K562 (cell line): ENCODE data around the gene EAF1. TPM values are rescaled to one million over a fixed set of nuclear protein-coding genes. Genes with fewer than 3 reads are reported as not detected.

ENCODE experiments used
- MEF2D ChIP-seq: conservative IDR thresholded peaks from 2 replicates; pipeline ENCODE4 v1.6.1; 2016; ENCODE audit warnings: low read depth, missing genetic modification characterization, missing compliant biosample characterization
- NR2C1 ChIP-seq, 2 experiments: fragments of 450-650 bp; IDR thresholded peaks; 2 replicates each; pipeline ENCODE4 v1.6.1; 2017; ENCODE audit warnings: mild to moderate bottlenecking in 2 of 2, antibody characterized with exemption in 1 of 2, inconsistent platforms in 1 of 2, missing compliant biosample characterization in 1 of 2, missing genetic modification characterization in 1 of 2
- RBM25 ChIP-seq: fragments of 200-400 bp; formaldehyde crosslinking; IDR thresholded peaks from 2 replicates; pipeline ENCODE4 v1.6.1; 2018; ENCODE audit warnings: low read length, low read depth, moderate library complexity; ENCODE audit not compliant: severe bottlenecking
- WHSC1 ChIP-seq: IDR thresholded peaks from one replicate; pipeline ENCODE4 v1.6.1; 2012; ENCODE audit warnings: low read length, control low read depth, inconsistent platforms
- polyA plus RNA-seq, 8 experiments: library from polyadenylated mRNA; depleted of rRNA in 4 of 8; stranded (reverse) in 5 of 8; unstranded in 3 of 8; fragments of >200 nt; fragmentation: Nextera tagmentation in 2 of 8; fragmentation: Illumina TruSeq in 1 of 8; extraction: Ambion mirVana in 2 of 8; extraction: Trizol in 1 of 8; gene quantifications; 2 replicates each; pipeline versions ENCODE4 v1.2.1 to v1.2.3, GENCODE V29; 2011 to 2014; ENCODE audit warnings: inconsistent platforms in 1 of 8, missing spikeins in 1 of 8
- total RNA-seq, 7 experiments: library from RNA; depleted of rRNA in 6 of 7; stranded (reverse); fragments of >200 nt in 6 of 7; fragmentation: Illumina TruSeq in 2 of 7; extraction: Trizol in 2 of 7; gene quantifications; 2 replicates each; pipeline versions ENCODE4 v1.2.1 to v1.2.3, GENCODE V29; 2011 to 2021; ENCODE audit warnings: low replicate concordance in 1 of 7
- TF ChIP-seq, protein P1 (sequence below): fragments of 450-650 bp; IDR thresholded peaks from 2 replicates; pipeline ENCODE4 v1.6.1; 2017; ENCODE audit warnings: antibody characterized with exemption, mild to moderate bottlenecking
- TF ChIP-seq, protein P2 (sequence below), 2 experiments: fragments of 450-650 bp; conservative IDR thresholded peaks; 2 replicates each; pipeline ENCODE4 v1.6.1; 2017; ENCODE audit warnings: mild to moderate bottlenecking in 2 of 2, moderate library complexity in 2 of 2
- TF ChIP-seq, protein P3 (sequence below): fragments of 250-450 bp; sonication (Bioruptor Pico); IDR thresholded peaks from 2 replicates; pipeline ENCODE4 v1.5.0; 2021
- TF ChIP-seq, protein P4 (sequence below), 3 experiments: fragments of 200-800 bp in 1 of 3; fragments of 250-450 bp in 1 of 3; fragments of 450-650 bp in 1 of 3; sonication (Bioruptor Pico) in 1 of 3; sonication (Bioruptor generic) in 1 of 3; formaldehyde crosslinking in 1 of 3; IDR thresholded peaks; 2 replicates each; pipeline versions ENCODE4 v1.6.1 to v1.8.0; 2016 to 2022; ENCODE audit warnings: mild to moderate bottlenecking in 2 of 3, missing genetic modification characterization in 2 of 3, missing compliant biosample characterization in 1 of 3, moderate library complexity in 1 of 3
- TF ChIP-seq, protein P5 (sequence below): fragments of 250-450 bp; sonication (Bioruptor Pico); IDR thresholded peaks from 2 replicates; pipeline ENCODE4 v1.8.0; 2021; ENCODE audit warnings: moderate library complexity, mild to moderate bottlenecking, inconsistent platforms
- TF ChIP-seq, protein P6 (sequence below): fragments of 250-450 bp; sonication (Bioruptor Pico); IDR thresholded peaks from 2 replicates; pipeline ENCODE4 v1.5.1; 2021; ENCODE audit warnings: mild to moderate bottlenecking

The EAF1 gene
- total and polyA plus RNA-seq, 9 of the 15 experiments (the other 6 are each of a cell fraction or from before 2014, with no cell fraction given) = 7.0 to 26.8 (median 20.4) TPM

GRCh38 chr3:15380980-15381890 is 46.2 kb upstream of the EAF1 start (continued):
- TF ChIP-seq, protein P1, sequence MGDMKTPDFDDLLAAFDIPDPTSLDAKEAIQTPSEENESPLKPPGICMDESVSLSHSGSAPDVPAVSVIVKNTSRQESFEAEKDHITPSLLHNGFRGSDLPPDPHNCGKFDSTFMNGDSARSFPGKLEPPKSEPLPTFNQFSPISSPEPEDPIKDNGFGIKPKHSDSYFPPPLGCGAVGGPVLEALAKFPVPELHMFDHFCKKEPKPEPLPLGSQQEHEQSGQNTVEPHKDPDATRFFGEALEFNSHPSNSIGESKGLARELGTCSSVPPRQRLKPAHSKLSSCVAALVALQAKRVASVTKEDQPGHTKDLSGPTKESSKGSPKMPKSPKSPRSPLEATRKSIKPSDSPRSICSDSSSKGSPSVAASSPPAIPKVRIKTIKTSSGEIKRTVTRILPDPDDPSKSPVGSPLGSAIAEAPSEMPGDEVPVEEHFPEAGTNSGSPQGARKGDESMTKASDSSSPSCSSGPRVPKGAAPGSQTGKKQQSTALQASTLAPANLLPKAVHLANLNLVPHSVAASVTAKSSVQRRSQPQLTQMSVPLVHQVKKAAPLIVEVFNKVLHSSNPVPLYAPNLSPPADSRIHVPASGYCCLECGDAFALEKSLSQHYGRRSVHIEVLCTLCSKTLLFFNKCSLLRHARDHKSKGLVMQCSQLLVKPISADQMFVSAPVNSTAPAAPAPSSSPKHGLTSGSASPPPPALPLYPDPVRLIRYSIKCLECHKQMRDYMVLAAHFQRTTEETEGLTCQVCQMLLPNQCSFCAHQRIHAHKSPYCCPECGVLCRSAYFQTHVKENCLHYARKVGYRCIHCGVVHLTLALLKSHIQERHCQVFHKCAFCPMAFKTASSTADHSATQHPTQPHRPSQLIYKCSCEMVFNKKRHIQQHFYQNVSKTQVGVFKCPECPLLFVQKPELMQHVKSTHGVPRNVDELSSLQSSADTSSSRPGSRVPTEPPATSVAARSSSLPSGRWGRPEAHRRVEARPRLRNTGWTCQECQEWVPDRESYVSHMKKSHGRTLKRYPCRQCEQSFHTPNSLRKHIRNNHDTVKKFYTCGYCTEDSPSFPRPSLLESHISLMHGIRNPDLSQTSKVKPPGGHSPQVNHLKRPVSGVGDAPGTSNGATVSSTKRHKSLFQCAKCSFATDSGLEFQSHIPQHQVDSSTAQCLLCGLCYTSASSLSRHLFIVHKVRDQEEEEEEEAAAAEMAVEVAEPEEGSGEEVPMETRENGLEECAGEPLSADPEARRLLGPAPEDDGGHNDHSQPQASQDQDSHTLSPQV = peak; percentile 97
- TF ChIP-seq, protein P2, sequence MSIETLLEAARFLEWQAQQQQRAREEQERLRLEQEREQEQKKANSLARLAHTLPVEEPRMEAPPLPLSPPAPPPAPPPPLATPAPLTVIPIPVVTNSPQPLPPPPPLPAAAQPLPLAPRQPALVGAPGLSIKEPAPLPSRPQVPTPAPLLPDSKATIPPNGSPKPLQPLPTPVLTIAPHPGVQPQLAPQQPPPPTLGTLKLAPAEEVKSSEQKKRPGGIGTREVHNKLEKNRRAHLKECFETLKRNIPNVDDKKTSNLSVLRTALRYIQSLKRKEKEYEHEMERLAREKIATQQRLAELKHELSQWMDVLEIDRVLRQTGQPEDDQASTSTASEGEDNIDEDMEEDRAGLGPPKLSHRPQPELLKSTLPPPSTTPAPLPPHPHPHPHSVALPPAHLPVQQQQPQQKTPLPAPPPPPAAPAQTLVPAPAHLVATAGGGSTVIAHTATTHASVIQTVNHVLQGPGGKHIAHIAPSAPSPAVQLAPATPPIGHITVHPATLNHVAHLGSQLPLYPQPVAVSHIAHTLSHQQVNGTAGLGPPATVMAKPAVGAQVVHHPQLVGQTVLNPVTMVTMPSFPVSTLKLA (conservative IDR thresholded peaks at IDR 0.05) = no peak
- TF ChIP-seq, protein P3, sequence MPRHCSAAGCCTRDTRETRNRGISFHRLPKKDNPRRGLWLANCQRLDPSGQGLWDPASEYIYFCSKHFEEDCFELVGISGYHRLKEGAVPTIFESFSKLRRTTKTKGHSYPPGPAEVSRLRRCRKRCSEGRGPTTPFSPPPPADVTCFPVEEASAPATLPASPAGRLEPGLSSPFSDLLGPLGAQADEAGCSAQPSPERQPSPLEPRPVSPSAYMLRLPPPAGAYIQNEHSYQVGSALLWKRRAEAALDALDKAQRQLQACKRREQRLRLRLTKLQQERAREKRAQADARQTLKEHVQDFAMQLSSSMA (CRISPR knock-in tag) = no peak
- TF ChIP-seq MEF2D (tag) = peak; percentile 88
- TF ChIP-seq, protein P4, sequence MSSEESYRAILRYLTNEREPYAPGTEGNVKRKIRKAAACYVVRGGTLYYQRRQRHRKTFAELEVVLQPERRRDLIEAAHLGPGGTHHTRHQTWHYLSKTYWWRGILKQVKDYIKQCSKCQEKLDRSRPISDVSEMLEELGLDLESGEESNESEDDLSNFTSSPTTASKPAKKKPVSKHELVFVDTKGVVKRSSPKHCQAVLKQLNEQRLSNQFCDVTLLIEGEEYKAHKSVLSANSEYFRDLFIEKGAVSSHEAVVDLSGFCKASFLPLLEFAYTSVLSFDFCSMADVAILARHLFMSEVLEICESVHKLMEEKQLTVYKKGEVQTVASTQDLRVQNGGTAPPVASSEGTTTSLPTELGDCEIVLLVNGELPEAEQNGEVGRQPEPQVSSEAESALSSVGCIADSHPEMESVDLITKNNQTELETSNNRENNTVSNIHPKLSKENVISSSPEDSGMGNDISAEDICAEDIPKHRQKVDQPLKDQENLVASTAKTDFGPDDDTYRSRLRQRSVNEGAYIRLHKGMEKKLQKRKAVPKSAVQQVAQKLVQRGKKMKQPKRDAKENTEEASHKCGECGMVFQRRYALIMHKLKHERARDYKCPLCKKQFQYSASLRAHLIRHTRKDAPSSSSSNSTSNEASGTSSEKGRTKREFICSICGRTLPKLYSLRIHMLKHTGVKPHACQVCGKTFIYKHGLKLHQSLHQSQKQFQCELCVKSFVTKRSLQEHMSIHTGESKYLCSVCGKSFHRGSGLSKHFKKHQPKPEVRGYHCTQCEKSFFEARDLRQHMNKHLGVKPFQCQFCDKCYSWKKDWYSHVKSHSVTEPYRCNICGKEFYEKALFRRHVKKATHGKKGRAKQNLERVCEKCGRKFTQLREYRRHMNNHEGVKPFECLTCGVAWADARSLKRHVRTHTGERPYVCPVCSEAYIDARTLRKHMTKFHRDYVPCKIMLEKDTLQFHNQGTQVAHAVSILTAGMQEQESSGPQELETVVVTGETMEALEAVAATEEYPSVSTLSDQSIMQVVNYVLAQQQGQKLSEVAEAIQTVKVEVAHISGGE (CRISPR knock-in tag; IDR thresholded peaks at IDR 0.05) = peak in 1 of 3 experiments; percentile 65; a peak in 2 of 6 replicates
- no peak for TF ChIP-seq RBM25
- TF ChIP-seq, protein P5, sequence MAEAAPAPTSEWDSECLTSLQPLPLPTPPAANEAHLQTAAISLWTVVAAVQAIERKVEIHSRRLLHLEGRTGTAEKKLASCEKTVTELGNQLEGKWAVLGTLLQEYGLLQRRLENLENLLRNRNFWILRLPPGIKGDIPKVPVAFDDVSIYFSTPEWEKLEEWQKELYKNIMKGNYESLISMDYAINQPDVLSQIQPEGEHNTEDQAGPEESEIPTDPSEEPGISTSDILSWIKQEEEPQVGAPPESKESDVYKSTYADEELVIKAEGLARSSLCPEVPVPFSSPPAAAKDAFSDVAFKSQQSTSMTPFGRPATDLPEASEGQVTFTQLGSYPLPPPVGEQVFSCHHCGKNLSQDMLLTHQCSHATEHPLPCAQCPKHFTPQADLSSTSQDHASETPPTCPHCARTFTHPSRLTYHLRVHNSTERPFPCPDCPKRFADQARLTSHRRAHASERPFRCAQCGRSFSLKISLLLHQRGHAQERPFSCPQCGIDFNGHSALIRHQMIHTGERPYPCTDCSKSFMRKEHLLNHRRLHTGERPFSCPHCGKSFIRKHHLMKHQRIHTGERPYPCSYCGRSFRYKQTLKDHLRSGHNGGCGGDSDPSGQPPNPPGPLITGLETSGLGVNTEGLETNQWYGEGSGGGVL (CRISPR knock-in tag) = 0 out of 2 replicates have a peak, but pooled peaks have one; percentile 15
- TF ChIP-seq NR2C1 (IDR thresholded peaks at IDR 0.05) = no peak
- peak; percentile 86 for TF ChIP-seq NR2C1 (tag; IDR thresholded peaks at IDR 0.05)
- TF ChIP-seq, protein P6, sequence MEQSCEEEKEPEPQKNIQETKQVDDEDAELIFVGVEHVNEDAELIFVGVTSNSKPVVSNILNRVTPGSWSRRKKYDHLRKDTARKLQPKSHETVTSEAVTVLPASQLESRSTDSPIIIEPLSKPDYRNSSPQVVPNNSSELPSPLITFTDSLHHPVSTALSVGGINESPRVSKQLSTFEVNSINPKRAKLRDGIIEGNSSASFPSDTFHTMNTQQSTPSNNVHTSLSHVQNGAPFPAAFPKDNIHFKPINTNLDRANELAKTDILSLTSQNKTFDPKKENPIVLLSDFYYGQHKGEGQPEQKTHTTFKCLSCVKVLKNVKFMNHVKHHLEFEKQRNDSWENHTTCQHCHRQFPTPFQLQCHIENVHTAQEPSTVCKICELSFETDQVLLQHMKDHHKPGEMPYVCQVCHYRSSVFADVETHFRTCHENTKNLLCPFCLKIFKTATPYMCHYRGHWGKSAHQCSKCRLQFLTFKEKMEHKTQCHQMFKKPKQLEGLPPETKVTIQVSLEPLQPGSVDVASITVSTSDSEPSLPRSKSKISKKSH = no peak
- no peak for TF ChIP-seq WHSC1
